HEK293 (cell line): Measurements from ENCODE around the gene MPZL1.

Source experiments
- CTCF ChIA-PET: fragments of 350-600 bp; formaldehyde crosslinking; extraction: SDS; loops from one replicate; lab custom pipeline; 2021; ENCODE audit warnings: antibody characterized with exemption; lab: Yijun Ruan, JAX
- POLR2A ChIA-PET: fragments of 300-600 bp; formaldehyde crosslinking; extraction: SDS; loops from one replicate; lab custom pipeline; 2020; ENCODE audit warnings: antibody characterized with exemption, inconsistent platforms; lab: Yijun Ruan, JAX
- H3K27ac ChIP-seq: fragments of 200-500 bp; sonication (Bioruptor generic); 2 replicates; pipeline ENCODE4 v1.5.1; 2014; ENCODE audit warnings: low read depth, low read length, control low read depth, inconsistent platforms; ENCODE audit errors: extremely low read depth
- H3K36me3 ChIP-seq, 2 experiments: fragments of 200-500 bp in 1 of 2; sonication (Bioruptor generic) in 1 of 2; 1 replicate in 1 of 2; 2 replicates in 1 of 2; pipeline ENCODE4 v1.5.1; 2014 to 2017; ENCODE audit warnings: inconsistent platforms in 2 of 2, low read length in 2 of 2; ENCODE audit not compliant: control insufficient read depth in 2 of 2, insufficient read depth in 1 of 2
- H3K4me1 ChIP-seq: fragments of 200-500 bp; sonication (Bioruptor generic); 2 replicates; pipeline ENCODE4 v1.5.1; 2014; ENCODE audit warnings: mild to moderate bottlenecking, low read length, inconsistent platforms; ENCODE audit not compliant: control insufficient read depth, insufficient read depth
- H3K4me3 ChIP-seq: 2 replicates; pipeline ENCODE4 v1.5.1; 2011; ENCODE audit warnings: low read depth, mild to moderate bottlenecking, control low read depth, low read length, moderate library complexity
- H3K9me3 ChIP-seq: fragments of 200-500 bp; sonication (Bioruptor generic); 2 replicates; pipeline ENCODE4 v1.5.1; 2014; ENCODE audit warnings: low read depth, low read length, inconsistent platforms; ENCODE audit not compliant: control insufficient read depth, insufficient read depth
- BCL11B ChIP-seq: fragments of 450-650 bp; formaldehyde crosslinking; IDR thresholded peaks from 2 replicates; pipeline ENCODE4 v1.5.1; 2016; ENCODE audit warnings: low read depth, missing biosample characterization, missing genetic modification characterization
- GFI1B ChIP-seq: fragments of 450-650 bp; formaldehyde crosslinking; IDR thresholded peaks from 2 replicates; pipeline ENCODE4 v1.5.1; 2016; ENCODE audit warnings: missing biosample characterization, missing genetic modification characterization
- GLI2 ChIP-seq: fragments of 450-650 bp; formaldehyde crosslinking; IDR thresholded peaks from 2 replicates; pipeline ENCODE4; 2017; ENCODE audit warnings: missing biosample characterization, missing genetic modification characterization, low read depth, borderline replicate concordance
- GLI4 ChIP-seq: fragments of 450-650 bp; formaldehyde crosslinking; IDR thresholded peaks from 2 replicates; pipeline ENCODE4 v1.5.1; 2016; ENCODE audit warnings: missing biosample characterization, missing genetic modification characterization
- GLIS1 ChIP-seq: fragments of 450-650 bp; formaldehyde crosslinking; IDR thresholded peaks from 2 replicates; pipeline ENCODE4 v1.5.1; 2016; ENCODE audit warnings: missing biosample characterization, missing genetic modification characterization
- OSR2 ChIP-seq: fragments of 450-650 bp; formaldehyde crosslinking; IDR thresholded peaks from 2 replicates; pipeline ENCODE4 v1.5.1; 2016; ENCODE audit warnings: missing biosample characterization, missing genetic modification characterization
- TRIM28 ChIP-seq: IDR thresholded peaks from 2 replicates; pipeline ENCODE4 v1.6.1; 2011; ENCODE audit warnings: low read length, control low read depth, borderline replicate concordance
- ZBTB17 ChIP-seq: fragments of 450-650 bp; formaldehyde crosslinking; IDR thresholded peaks from 2 replicates; pipeline ENCODE4 v1.5.1; 2016; ENCODE audit warnings: missing biosample characterization, missing genetic modification characterization
- ZNF121 ChIP-seq: fragments of 450-650 bp; formaldehyde crosslinking; IDR thresholded peaks from 2 replicates; pipeline ENCODE4 v1.5.1; 2016; ENCODE audit warnings: missing biosample characterization, missing genetic modification characterization
- ZNF561 ChIP-seq: fragments of 450-650 bp; IDR thresholded peaks from 2 replicates; pipeline ENCODE4 v1.5.1; 2018; ENCODE audit warnings: missing biosample characterization, missing genetic modification characterization, borderline replicate concordance
- ZNF600 ChIP-seq: fragments of 450-650 bp; formaldehyde crosslinking; IDR thresholded peaks from 2 replicates; pipeline ENCODE4 v1.5.1; 2016; ENCODE audit warnings: missing biosample characterization, missing genetic modification characterization
- ZNF621 ChIP-seq: fragments of 450-650 bp; formaldehyde crosslinking; IDR thresholded peaks from 2 replicates; pipeline ENCODE4 v1.5.1; 2017; ENCODE audit warnings: missing biosample characterization, missing genetic modification characterization
- ZNF629 ChIP-seq: fragments of 450-650 bp; formaldehyde crosslinking; IDR thresholded peaks from 2 replicates; pipeline ENCODE4 v1.5.1; 2017; ENCODE audit warnings: missing biosample characterization, missing genetic modification characterization
- ZNF639 ChIP-seq: fragments of 450-650 bp; formaldehyde crosslinking; IDR thresholded peaks from 2 replicates; pipeline ENCODE4 v1.5.1; 2016; ENCODE audit warnings: missing biosample characterization, missing genetic modification characterization

MPZL1 gene

GRCh38 chr1:167752219-167752985 lies 30.6 kb downstream of the MPZL1 start:
- Histone ChIP-seq H3K9me3 (no peaks in the 10 kb centered on the region), H3K4me3 (no peak overlapping the region), H3K27ac (no peak overlapping the region), H3K4me1 (peaks cover 10% of the 10 kb centered on the region), H3K36me3 (no peaks in the 10 kb centered on the region)
- ChIA-PET POLR2A (no interaction called here), CTCF (no interaction called here)
- TF ChIP-seq OSR2 (no peak), ZBTB17 (tag by site-specific recombination) (no peak), ZNF621 (no peak), ZNF639 (no peak), ZNF600 (peak; percentile 51; the same call in 1 of the 2 replicates), GLI4 (tag by site-specific recombination) (no peak)

- H3K4me3 ChIP-seq = no peak overlapping the region
- TF ChIP-seq GFI1B (tag by site-specific recombination) (no peak), TRIM28 (peak; percentile 76)
- H3K27ac ChIP-seq = no peak overlapping the region
- ChIA-PET POLR2A (no interaction called here), CTCF (no interaction called here)
- H3K9me3 ChIP-seq = no peaks in the 10 kb centered on the region
- H3K4me1 ChIP-seq = peaks cover 11% of the 10 kb centered on the region
- H3K36me3 ChIP-seq = no peaks in the 10 kb centered on the region
Observed at GRCh38 chr1:167755654-167756053, 33.9 kb downstream of the MPZL1 start.

- POLR2A ChIA-PET = no interaction called here
- peak; percentile 31; the same call in 1 of the 2 replicates for TF ChIP-seq GLIS1 (tag by site-specific recombination)
- peak; percentile 100 for TF ChIP-seq ZNF561 (tag by site-specific recombination)
- TF ChIP-seq TRIM28 = peak; percentile 37; the same call in 1 of the 2 replicates
- TF ChIP-seq BCL11B (tag by site-specific recombination) = no peak
- TF ChIP-seq ZNF600 = peak; percentile 57; the same call in 1 of the 2 replicates
- peak; percentile 50; the same call in 1 of the 2 replicates for TF ChIP-seq ZNF629 (tag by site-specific recombination)
- Histone ChIP-seq H3K9me3 (no peaks in the 10 kb centered on the region), H3K27ac (no peak overlapping the region), H3K36me3 (no peaks in the 10 kb centered on the region), H3K4me3 (no peak overlapping the region), H3K4me1 (peaks cover 11% of the 10 kb centered on the region)
- CTCF ChIA-PET = no interaction called here
Observed at GRCh38 chr1:167756730-167757405, 35.1 kb downstream of the MPZL1 start.

GRCh38 chr1:167757433-167758309 lies 35.9 kb downstream of the MPZL1 start:
- CTCF ChIA-PET = interaction anchor here (1.7 kb wide), 1 partner anchor 45 kb away, joined by 4 read pairs; no protein-coding TSS in a partner anchor
- no peaks in the 10 kb centered on the region for H3K36me3 ChIP-seq
- H3K4me3 ChIP-seq = no peak overlapping the region
- no peak overlapping the region for H3K27ac ChIP-seq
- no peaks in the 10 kb centered on the region for H3K9me3 ChIP-seq
- peak; percentile 73; the same call in 1 of the 2 replicates for TF ChIP-seq ZNF121 (tag by site-specific recombination)
- no peak for TF ChIP-seq GLI2 (tag by site-specific recombination)
- peaks cover 11% of the 10 kb centered on the region for H3K4me1 ChIP-seq
- POLR2A ChIA-PET = no interaction called here
